NCI-H1436 treated with DMSO at 0.1 percent for 48 hours (cell line): ENCODE results near the gene PGLYRP4.

Source experiments
- DNase-seq: peaks from one replicate; lab custom pipeline; 2025; lab: John Stamatoyannopoulos, UW

PGLYRP4 gene

DNA sequence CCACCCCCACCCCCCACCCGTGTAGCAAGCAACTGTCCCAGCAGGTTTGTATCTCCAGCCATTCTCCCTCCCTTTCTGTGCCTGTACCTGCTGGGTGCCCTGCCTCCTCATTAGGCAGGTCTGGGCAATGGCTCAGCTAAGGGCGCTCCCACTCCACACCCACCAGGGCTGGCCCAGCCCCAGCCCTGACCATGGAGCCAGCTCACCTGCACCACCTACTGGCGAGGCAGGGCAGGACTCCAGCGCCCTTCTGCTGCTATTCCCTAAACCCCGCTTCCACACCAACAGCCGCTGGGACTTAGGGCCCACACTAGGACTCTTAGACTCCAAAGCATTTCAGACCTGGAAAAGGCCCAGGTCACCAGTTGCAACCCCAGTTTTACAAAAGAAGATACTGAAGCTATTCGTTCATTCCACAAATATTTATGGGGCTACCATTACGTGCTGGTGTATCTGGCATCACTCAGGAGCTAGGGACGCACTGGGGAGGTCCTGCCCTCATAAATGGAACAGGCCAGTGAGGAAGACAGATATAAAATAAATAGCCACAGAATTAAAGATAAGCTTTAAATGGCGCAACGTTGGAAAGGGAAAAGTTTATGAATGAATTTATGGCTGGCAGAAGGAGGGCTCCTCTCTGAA lies 59.9 kb downstream of the PGLYRP4 start:
- no peak for DNase-seq
